ENCODE measurements around the gene IL3RA.

Gene IL3RA

GRCh38 chrX:1368385-1368698 is 31.8 kb downstream of the IL3RA start:
- TF ChIP-seq, protein P1, sequence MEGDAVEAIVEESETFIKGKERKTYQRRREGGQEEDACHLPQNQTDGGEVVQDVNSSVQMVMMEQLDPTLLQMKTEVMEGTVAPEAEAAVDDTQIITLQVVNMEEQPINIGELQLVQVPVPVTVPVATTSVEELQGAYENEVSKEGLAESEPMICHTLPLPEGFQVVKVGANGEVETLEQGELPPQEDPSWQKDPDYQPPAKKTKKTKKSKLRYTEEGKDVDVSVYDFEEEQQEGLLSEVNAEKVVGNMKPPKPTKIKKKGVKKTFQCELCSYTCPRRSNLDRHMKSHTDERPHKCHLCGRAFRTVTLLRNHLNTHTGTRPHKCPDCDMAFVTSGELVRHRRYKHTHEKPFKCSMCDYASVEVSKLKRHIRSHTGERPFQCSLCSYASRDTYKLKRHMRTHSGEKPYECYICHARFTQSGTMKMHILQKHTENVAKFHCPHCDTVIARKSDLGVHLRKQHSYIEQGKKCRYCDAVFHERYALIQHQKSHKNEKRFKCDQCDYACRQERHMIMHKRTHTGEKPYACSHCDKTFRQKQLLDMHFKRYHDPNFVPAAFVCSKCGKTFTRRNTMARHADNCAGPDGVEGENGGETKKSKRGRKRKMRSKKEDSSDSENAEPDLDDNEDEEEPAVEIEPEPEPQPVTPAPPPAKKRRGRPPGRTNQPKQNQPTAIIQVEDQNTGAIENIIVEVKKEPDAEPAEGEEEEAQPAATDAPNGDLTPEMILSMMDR (IDR thresholded peaks at IDR 0.05), result no peak
- no peak for TF ChIP-seq ZFX (IDR thresholded peaks at IDR 0.05; ENCODE audit: borderline replicate concordance)
- H3K27ac ChIP-seq, result no peak overlapping the region

- TF ChIP-seq, protein P1 (IDR thresholded peaks at IDR 0.05), result no peak
- TF ChIP-seq ZFX (IDR thresholded peaks at IDR 0.05; ENCODE audit: borderline replicate concordance), result no peak
- H3K27ac ChIP-seq, result no peak overlapping the region
Measured at GRCh38 chrX:1378306-1378759, 41.7 kb downstream of the IL3RA start.

GRCh38 chrX:1380672-1381233 is 44.2 kb downstream of the IL3RA start:
- H3K27ac ChIP-seq, result peak overlapping the region; percentile 56; the same call in 1 of the 2 replicates
- TF ChIP-seq ZFX (IDR thresholded peaks at IDR 0.05; ENCODE audit: borderline replicate concordance), result no peak
- TF ChIP-seq, protein P1 (IDR thresholded peaks at IDR 0.05), result no peak

- TF ChIP-seq ZFX (IDR thresholded peaks at IDR 0.05; ENCODE audit: borderline replicate concordance), result no peak
- TF ChIP-seq, protein P1 (IDR thresholded peaks at IDR 0.05), result no peak
- peak overlapping the region; percentile 56 for H3K27ac ChIP-seq
Measured at GRCh38 chrX:1384658-1385252, 48.2 kb downstream of the IL3RA start.

DNA sequence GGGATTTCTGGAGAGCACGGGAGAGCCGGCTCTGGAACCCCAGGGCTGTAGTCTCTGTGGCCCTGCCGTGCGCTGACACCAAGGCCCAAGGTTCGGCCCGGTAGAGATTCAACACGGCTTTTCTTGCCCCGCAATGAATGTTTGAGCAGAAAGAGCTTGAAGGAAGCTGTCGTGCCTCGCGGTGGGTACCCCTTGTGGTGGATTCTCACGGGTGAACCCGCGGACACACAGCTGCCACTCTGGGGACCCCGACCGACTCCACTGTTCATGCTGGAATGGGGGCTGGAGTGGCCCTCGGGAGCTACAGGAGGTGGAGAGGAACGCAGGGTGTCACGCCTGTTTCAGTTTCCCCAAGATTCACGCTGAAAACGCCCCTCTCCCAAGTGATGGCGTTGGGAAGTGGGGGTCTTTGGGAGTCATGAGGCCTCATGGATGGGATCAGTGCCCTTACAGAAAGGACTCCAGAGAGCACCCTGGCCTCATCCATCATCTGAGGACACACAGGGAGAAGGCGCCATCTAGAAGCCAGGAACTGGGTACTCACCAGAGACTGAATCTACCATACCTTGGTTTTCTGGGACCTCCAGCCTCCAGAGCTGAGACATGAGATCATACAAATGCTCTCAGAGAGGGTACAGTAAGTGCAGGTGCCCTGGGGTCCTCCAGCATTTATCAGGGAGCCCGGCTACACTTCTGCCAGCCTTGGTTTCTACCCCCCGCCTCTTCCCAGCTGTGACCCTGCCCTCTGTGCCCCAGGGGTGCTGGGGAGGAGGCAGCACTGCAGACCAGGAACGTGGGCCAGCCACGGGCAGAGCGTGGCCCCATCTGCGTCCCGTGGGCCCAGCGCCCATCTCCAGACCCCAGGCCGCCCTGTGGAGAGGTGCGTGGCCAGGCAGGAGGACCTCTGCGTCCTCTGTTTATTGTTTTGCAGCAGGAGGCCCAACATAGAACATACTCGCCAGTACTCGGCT is 49.0 kb downstream of the IL3RA start:
- H3K27ac ChIP-seq, result peak overlapping the region; percentile 56; the same call in 1 of the 2 replicates
- no peak for TF ChIP-seq ZFX (IDR thresholded peaks at IDR 0.05; ENCODE audit: borderline replicate concordance)
- TF ChIP-seq, protein P1 (IDR thresholded peaks at IDR 0.05), result no peak

DNA sequence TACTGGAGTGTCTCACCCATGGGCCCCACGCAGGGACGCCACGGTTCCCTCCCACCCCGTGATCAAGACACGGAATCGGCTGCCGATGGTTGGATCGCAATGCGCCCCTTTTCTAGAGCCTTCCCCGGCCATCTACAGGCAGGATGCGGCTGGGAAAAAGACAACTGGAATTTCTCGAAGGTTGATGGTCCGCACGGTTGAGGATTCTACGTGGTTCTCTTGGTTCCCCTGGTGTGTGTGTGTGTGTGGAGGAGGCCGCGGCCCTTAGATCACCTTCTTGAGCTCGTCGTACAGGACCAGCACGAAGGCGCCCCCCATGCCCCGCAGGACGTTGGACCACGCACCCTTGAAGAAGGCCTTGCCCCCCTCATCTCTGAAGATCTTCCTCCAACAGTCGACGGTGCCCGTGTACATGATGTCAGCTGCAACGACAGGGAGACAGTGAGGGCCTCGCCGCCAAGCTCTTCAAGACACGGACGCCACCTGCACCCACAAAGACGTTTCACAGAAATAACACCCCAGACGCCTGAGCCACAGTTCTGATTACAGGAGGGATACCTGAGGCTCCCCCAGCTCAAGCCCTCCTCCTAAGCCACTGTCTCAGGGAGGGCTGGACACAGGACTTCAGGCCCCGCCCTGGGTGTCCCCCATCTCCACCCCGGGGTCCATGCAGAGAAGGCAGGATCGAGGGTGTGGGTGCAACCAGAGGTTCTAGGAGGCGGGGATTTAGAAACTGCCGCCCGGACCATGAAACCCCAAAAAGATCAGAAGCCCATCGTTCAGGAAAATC is 49.9 kb downstream of the IL3RA start:
- TF ChIP-seq ZFX (IDR thresholded peaks at IDR 0.05; ENCODE audit: borderline replicate concordance), result no peak
- TF ChIP-seq, protein P1 (IDR thresholded peaks at IDR 0.05), result no peak
- no peak overlapping the region for H3K27ac ChIP-seq

Data from 22Rv1 (cell line).